Liver (tissue), 3 donors: ENCODE measurements around the gene ARHGEF10L.

Source experiments
- EGR1 ChIP-seq, 2 donors: IDR thresholded peaks; 2 replicates each; pipeline ENCODE4 v1.6.1; 2016 to 2018; ENCODE audit warnings: antibody characterized with exemption in 2 of 2, low read depth in 2 of 2
- JUND ChIP-seq, 2 donors: IDR thresholded peaks; 2 replicates each; pipeline ENCODE4 v1.6.1; 2016; ENCODE audit warnings: antibody characterized with exemption in 2 of 2
- RAD21 ChIP-seq, 2 donors: IDR thresholded peaks; 2 replicates each; pipeline ENCODE4 v1.6.1; 2016; ENCODE audit warnings: antibody characterized with exemption in 2 of 2, mild to moderate bottlenecking in 2 of 2
- SP1 ChIP-seq: IDR thresholded peaks from 2 replicates; pipeline ENCODE4 v1.6.1; 2018; ENCODE audit warnings: antibody characterized with exemption, mild to moderate bottlenecking
- TAF1 ChIP-seq: conservative IDR thresholded peaks from 2 replicates; pipeline ENCODE4 v1.6.1; 2016; ENCODE audit warnings: antibody characterized with exemption, mild to moderate bottlenecking
- YY1 ChIP-seq: IDR thresholded peaks from 2 replicates; pipeline ENCODE4 v1.6.1; 2016; ENCODE audit warnings: antibody characterized with exemption, mild to moderate bottlenecking
- TF ChIP-seq, protein P1 (sequence below): fragments of 150-350 bp; IDR thresholded peaks from 2 replicates; pipeline ENCODE4 v1.5.1; 2017; ENCODE audit warnings: improper control_type of control experiment, low read depth, low read length; ENCODE audit not compliant: missing input control
- TF ChIP-seq, protein P2 (sequence below): IDR thresholded peaks from 2 replicates; pipeline ENCODE4 v1.6.1; 2016; ENCODE audit warnings: antibody characterized with exemption
- TF ChIP-seq, protein P3 (sequence below): IDR thresholded peaks from 2 replicates; pipeline ENCODE4 v1.6.1; 2016; ENCODE audit warnings: antibody characterized with exemption
- TF ChIP-seq, protein P4 (sequence below): IDR thresholded peaks from 2 replicates; pipeline ENCODE4 v1.6.1; 2016; ENCODE audit warnings: antibody characterized with exemption, mild to moderate bottlenecking
- donor health status: healthy.
- donor health status: healthy.

DNA sequence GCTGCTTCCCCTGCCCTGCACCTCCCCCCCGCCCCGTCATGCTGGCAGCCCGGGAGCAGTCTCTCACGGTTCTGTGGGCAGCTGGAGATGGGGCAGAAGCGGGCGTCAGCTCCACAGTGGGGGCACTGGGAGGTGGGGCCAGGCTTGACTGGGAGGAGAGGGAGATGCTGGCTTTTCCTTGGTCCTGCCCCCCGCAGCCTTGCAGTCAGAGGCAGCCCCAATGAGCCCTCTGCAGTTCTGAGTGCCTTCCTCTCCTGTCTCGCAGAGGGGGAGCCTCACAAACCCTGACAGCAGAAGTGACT, 21.7 kb downstream of the ARHGEF10L start:
- TF ChIP-seq, protein P1, sequence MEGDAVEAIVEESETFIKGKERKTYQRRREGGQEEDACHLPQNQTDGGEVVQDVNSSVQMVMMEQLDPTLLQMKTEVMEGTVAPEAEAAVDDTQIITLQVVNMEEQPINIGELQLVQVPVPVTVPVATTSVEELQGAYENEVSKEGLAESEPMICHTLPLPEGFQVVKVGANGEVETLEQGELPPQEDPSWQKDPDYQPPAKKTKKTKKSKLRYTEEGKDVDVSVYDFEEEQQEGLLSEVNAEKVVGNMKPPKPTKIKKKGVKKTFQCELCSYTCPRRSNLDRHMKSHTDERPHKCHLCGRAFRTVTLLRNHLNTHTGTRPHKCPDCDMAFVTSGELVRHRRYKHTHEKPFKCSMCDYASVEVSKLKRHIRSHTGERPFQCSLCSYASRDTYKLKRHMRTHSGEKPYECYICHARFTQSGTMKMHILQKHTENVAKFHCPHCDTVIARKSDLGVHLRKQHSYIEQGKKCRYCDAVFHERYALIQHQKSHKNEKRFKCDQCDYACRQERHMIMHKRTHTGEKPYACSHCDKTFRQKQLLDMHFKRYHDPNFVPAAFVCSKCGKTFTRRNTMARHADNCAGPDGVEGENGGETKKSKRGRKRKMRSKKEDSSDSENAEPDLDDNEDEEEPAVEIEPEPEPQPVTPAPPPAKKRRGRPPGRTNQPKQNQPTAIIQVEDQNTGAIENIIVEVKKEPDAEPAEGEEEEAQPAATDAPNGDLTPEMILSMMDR, result no peak
- TF ChIP-seq JUND (IDR thresholded peaks at IDR 0.05) (no peak), RAD21 (IDR thresholded peaks at IDR 0.05) (no peak), EGR1 (IDR thresholded peaks at IDR 0.05; ENCODE audit: low read depth in 2 of 2) (no peak), YY1 (no peak), TAF1 (no peak), SP1 (no peak)
- TF ChIP-seq, protein P2, sequence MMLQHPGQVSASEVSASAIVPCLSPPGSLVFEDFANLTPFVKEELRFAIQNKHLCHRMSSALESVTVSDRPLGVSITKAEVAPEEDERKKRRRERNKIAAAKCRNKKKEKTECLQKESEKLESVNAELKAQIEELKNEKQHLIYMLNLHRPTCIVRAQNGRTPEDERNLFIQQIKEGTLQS, result no peak
- TF ChIP-seq, protein P3, sequence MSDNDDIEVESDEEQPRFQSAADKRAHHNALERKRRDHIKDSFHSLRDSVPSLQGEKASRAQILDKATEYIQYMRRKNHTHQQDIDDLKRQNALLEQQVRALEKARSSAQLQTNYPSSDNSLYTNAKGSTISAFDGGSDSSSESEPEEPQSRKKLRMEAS, result no peak
- TF ChIP-seq, protein P4, sequence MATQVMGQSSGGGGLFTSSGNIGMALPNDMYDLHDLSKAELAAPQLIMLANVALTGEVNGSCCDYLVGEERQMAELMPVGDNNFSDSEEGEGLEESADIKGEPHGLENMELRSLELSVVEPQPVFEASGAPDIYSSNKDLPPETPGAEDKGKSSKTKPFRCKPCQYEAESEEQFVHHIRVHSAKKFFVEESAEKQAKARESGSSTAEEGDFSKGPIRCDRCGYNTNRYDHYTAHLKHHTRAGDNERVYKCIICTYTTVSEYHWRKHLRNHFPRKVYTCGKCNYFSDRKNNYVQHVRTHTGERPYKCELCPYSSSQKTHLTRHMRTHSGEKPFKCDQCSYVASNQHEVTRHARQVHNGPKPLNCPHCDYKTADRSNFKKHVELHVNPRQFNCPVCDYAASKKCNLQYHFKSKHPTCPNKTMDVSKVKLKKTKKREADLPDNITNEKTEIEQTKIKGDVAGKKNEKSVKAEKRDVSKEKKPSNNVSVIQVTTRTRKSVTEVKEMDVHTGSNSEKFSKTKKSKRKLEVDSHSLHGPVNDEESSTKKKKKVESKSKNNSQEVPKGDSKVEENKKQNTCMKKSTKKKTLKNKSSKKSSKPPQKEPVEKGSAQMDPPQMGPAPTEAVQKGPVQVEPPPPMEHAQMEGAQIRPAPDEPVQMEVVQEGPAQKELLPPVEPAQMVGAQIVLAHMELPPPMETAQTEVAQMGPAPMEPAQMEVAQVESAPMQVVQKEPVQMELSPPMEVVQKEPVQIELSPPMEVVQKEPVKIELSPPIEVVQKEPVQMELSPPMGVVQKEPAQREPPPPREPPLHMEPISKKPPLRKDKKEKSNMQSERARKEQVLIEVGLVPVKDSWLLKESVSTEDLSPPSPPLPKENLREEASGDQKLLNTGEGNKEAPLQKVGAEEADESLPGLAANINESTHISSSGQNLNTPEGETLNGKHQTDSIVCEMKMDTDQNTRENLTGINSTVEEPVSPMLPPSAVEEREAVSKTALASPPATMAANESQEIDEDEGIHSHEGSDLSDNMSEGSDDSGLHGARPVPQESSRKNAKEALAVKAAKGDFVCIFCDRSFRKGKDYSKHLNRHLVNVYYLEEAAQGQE, result no peak
